Measurements from ENCODE around the gene EXOC2. TPM values are rescaled to one million over a fixed set of nuclear protein-coding genes. Genes with fewer than 3 reads are reported as not detected.

The EXOC2 gene
- total and polyA plus RNA-seq, 10 of the 15 experiments (the other 5 are each of a cell fraction or from before 2014, with no cell fraction given): 8.7 to 32.8 (median 20.7) TPM

DNA sequence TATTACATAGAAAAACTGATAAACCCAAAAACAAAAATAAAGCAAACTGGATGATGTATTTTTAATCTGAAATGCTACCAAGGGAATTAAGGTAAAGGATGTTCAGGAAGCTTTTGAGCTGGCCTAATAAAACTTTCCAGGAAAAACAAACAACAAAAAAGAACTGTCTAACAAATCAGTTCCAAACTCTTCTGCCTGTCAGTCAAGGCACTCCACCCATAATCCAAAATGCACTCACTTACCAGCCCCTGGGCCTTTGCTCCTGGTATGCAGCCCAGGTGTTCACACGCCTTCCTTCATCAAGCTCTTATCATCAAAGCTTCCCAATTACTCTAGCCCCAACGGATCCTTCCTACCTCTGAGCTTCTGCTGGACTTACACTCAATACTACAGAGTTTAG, 3.7 kb downstream of the EXOC2 start (continued):
- TF ChIP-seq, protein P1, sequence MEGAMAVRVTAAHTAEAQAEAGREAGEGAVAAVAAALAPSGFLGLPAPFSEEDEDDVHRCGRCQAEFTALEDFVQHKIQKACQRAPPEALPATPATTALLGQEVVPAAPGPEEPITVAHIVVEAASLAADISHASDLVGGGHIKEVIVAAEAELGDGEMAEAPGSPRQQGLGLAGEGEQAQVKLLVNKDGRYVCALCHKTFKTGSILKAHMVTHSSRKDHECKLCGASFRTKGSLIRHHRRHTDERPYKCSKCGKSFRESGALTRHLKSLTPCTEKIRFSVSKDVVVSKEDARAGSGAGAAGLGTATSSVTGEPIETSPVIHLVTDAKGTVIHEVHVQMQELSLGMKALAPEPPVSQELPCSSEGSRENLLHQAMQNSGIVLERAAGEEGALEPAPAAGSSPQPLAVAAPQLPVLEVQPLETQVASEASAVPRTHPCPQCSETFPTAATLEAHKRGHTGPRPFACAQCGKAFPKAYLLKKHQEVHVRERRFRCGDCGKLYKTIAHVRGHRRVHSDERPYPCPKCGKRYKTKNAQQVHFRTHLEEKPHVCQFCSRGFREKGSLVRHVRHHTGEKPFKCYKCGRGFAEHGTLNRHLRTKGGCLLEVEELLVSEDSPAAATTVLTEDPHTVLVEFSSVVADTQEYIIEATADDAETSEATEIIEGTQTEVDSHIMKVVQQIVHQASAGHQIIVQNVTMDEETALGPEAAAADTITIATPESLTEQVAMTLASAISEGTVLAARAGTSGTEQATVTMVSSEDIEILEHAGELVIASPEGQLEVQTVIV (IDR thresholded peaks at IDR 0.05; ENCODE audit: borderline replicate concordance, partially characterized antibody): no peak
- TF ChIP-seq WRNIP1 (IDR thresholded peaks at IDR 0.05; ENCODE audit: borderline replicate concordance, low read depth, low read length): no peak
- no peak for TF ChIP-seq RAD21 (IDR thresholded peaks at IDR 0.05; ENCODE audit: insufficient read depth, low read depth, low read length)
- TF ChIP-seq, protein P2, sequence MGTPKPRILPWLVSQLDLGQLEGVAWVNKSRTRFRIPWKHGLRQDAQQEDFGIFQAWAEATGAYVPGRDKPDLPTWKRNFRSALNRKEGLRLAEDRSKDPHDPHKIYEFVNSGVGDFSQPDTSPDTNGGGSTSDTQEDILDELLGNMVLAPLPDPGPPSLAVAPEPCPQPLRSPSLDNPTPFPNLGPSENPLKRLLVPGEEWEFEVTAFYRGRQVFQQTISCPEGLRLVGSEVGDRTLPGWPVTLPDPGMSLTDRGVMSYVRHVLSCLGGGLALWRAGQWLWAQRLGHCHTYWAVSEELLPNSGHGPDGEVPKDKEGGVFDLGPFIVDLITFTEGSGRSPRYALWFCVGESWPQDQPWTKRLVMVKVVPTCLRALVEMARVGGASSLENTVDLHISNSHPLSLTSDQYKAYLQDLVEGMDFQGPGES (IDR thresholded peaks at IDR 0.05): no peak
- TF ChIP-seq PAX8 (IDR thresholded peaks at IDR 0.05): no peak

DNA sequence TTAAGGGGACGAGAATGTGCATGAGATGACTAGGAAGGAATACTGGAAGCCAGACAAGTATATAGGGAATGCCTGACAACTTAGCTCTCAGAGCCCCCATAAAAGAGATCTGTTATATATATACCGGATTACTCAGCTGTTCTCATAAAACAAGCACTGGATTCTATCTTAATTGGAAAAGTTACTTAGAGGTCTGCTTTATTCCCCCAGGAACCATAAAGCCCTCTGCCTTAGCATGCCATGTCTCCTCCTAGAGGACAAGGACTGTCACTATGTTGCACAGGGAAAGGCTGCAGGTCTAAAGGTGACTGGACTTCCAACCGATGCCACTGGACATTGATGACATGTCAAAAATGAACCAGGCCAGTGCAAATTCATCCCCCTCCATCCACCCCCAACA, 6.4 kb downstream of the EXOC2 start:
- H3K4me3 ChIP-seq: no peak overlapping the region
- H3K9ac ChIP-seq (ENCODE audit: control insufficient read depth, insufficient read depth, low read length): no peak overlapping the region
- intact Hi-C loops (cut with micrococcal nuclease; ENCODE audit: unreplicated experiment): no loop called here
- 98% methylated on average over 3 of the region's 3 CpGs for WGBS (ENCODE audit: insufficient coverage, insufficient replicate concordance, low lambda C conversion rate, missing lambda C conversion rate)
- H3K36me3 ChIP-seq (ENCODE audit: control insufficient read depth in 2 of 2, insufficient read depth in 2 of 2, low read length in 1 of 2): peaks cover 2 to 9% of the 10 kb centered on the region in 2 experiments; a peak in 2 of 4 replicates
- no peak overlapping the region for H3K27ac ChIP-seq (ENCODE audit: control insufficient read depth, insufficient read depth)
- CTCF ChIA-PET: interaction anchor here (1.5 kb wide), 1 partner anchor 93 kb away, joined by 6 read pairs; no protein-coding TSS in a partner anchor
- H3K9me3 ChIP-seq (replicated peaks; ENCODE audit: control insufficient read depth, insufficient read depth, low read length): no peaks in the 10 kb centered on the region
- peaks cover 12% of the 10 kb centered on the region for H3K4me1 ChIP-seq (ENCODE audit: control insufficient read depth, insufficient read depth, low read length)
- POLR2A ChIA-PET: interaction anchor here (0.7 kb wide), 1 partner anchor 8 kb away, joined by 4 read pairs; no protein-coding TSS in a partner anchor
- FAIRE-seq (no peak), DNase-seq (ENCODE audit: low read depth, low spot score) (no peak), ATAC-seq (no peak)
- in situ Hi-C loops (cut with MboI): no loop called here
- no peak overlapping the region for H3K4me2 ChIP-seq (ENCODE audit: control insufficient read depth, insufficient read depth)
- H3K27me3 ChIP-seq (replicated peaks in 1 of 2; ENCODE audit: control insufficient read depth in 2 of 2, insufficient read depth in 2 of 2, low read length in 1 of 2): no peaks in the 10 kb centered on the region
- no peaks in the 10 kb centered on the region for H4K20me1 ChIP-seq (ENCODE audit: control insufficient read depth, insufficient read depth)
- peaks cover 37% of the 10 kb centered on the region for H3K79me2 ChIP-seq (ENCODE audit: control insufficient read depth, insufficient read depth, low read length)
- no peak overlapping the region for H2AFZ ChIP-seq (ENCODE audit: control insufficient read depth, low read depth, low read length)
- RAD21 ChIA-PET (ENCODE audit: unreplicated experiment): no interaction called here
- no TSS peak for BruUV-seq (replicated peaks)
- SMC1A ChIA-PET (ENCODE audit: uncharacterized antibody, unreplicated experiment): interaction anchor here (0.6 to 1.1 kb wide), 2 partner anchors 23 to 485 kb away, joined by 4 read pairs; no protein-coding TSS in a partner anchor
- TF ChIP-seq RELB (IDR thresholded peaks at IDR 0.05; ENCODE audit: low read depth): no peak
- no peak for TF ChIP-seq RFX5 (IDR thresholded peaks at IDR 0.05; ENCODE audit: low read depth, low read length)
- TF ChIP-seq CTCF (IDR thresholded peaks at IDR 0.05 in 2 of 3, conservative IDR thresholded peaks at IDR 0.05 in 1 of 3; ENCODE audit: control insufficient read depth in 2 of 3, extremely low read depth in 1 of 3, insufficient read depth in 1 of 3, low read depth in 3 of 3, low read length in 3 of 3): peak; percentile 13 to 38 (median 37); a peak in 3 of 6 replicates
- TF ChIP-seq FOS (IDR thresholded peaks at IDR 0.05; ENCODE audit: borderline replicate concordance, extremely low read depth, insufficient read length): no peak
- TF ChIP-seq CREM (IDR thresholded peaks at IDR 0.05; ENCODE audit: low read depth): no peak
- TF ChIP-seq, protein P3, sequence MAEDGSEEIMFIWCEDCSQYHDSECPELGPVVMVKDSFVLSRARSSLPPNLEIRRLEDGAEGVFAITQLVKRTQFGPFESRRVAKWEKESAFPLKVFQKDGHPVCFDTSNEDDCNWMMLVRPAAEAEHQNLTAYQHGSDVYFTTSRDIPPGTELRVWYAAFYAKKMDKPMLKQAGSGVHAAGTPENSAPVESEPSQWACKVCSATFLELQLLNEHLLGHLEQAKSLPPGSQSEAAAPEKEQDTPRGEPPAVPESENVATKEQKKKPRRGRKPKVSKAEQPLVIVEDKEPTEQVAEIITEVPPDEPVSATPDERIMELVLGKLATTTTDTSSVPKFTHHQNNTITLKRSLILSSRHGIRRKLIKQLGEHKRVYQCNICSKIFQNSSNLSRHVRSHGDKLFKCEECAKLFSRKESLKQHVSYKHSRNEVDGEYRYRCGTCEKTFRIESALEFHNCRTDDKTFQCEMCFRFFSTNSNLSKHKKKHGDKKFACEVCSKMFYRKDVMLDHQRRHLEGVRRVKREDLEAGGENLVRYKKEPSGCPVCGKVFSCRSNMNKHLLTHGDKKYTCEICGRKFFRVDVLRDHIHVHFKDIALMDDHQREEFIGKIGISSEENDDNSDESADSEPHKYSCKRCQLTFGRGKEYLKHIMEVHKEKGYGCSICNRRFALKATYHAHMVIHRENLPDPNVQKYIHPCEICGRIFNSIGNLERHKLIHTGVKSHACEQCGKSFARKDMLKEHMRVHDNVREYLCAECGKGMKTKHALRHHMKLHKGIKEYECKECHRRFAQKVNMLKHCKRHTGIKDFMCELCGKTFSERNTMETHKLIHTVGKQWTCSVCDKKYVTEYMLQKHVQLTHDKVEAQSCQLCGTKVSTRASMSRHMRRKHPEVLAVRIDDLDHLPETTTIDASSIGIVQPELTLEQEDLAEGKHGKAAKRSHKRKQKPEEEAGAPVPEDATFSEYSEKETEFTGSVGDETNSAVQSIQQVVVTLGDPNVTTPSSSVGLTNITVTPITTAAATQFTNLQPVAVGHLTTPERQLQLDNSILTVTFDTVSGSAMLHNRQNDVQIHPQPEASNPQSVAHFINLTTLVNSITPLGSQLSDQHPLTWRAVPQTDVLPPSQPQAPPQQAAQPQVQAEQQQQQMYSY (CRISPR knock-in tag; IDR thresholded peaks at IDR 0.05): no peak
